ENCODE data around the gene HACD4.

HACD4 gene

GRCh38 chr9:20950707-20951106 lies 80.7 kb downstream of the HACD4 start:
- Mint-ChIP-seq H3K36me3 (peaks cover 36% of the 10 kb centered on the region), H3K4me1 (no peaks in the 10 kb centered on the region)

More at GRCh38 chr9:20950707-20951106, 80.7 kb downstream of the HACD4 start:
- Mint-ChIP-seq H3K4me3 (no peak overlapping the region), H3K9me3 (no peaks in the 10 kb centered on the region), H3K27me3 (no peaks in the 10 kb centered on the region), H3K27ac (no peak overlapping the region)
- ATAC-seq = no peak
